Prostate gland (tissue), 2 donors: ENCODE measurements around the gene INTS7.

ENCODE experiments used
- CTCF ChIP-seq, 4 experiments: fragments of 200-600 bp in 2 of 4; fragments of 450-650 bp in 2 of 4; sonication (generic) in 2 of 4; IDR thresholded peaks; 1 replicate in 3 of 4; 2 replicates in 1 of 4; pipeline ENCODE4 v1.5.1; 2016 to 2019; ENCODE audit warnings: antibody characterized with exemption in 4 of 4, mild to moderate bottlenecking in 2 of 4, moderate library complexity in 2 of 4
- POLR2A ChIP-seq: fragments of 450-650 bp; IDR thresholded peaks from one replicate; pipeline ENCODE4 v1.6.1; 2016; ENCODE audit warnings: antibody characterized with exemption, mild to moderate bottlenecking

- TF ChIP-seq CTCF (IDR thresholded peaks at IDR 0.05) = no peak
- TF ChIP-seq POLR2A = no peak
Observed at GRCh38 chr1:211938561-211938997, 96.8 kb downstream of the INTS7 start.
